Keratinocyte (primary cell): ENCODE measurements around the gene WWC2. TPM values are rescaled to one million over a fixed set of nuclear protein-coding genes. Genes with fewer than 3 reads are reported as not detected.

Experiments used
- DNase-seq: peaks from one replicate; pipeline ENCODE4 v3.0.0-alpha.2; 2011; ENCODE audit warnings: low read depth, missing footprints, low spot score
- FAIRE-seq: peaks from 2 replicates; lab custom pipeline; 2011; peaks lifted over from hg19 to GRCh38; lab: Jason Lieb, UNC
- H2AFZ ChIP-seq: 2 replicates; pipeline ENCODE4 v1.6.0; 2012; ENCODE audit warnings: low read length, control low read depth, inconsistent platforms; ENCODE audit not compliant: control insufficient read depth
- H3K27ac ChIP-seq: 2 replicates; pipeline ENCODE4 v1.5.1; 2011; ENCODE audit warnings: low read length; ENCODE audit not compliant: control insufficient read depth, insufficient read depth
- H3K27me3 ChIP-seq: 3 replicates; pipeline ENCODE4 v1.6.0; 2011; ENCODE audit warnings: low read length; ENCODE audit not compliant: control insufficient read depth, insufficient read depth; ENCODE audit errors: extremely low read depth
- H3K36me3 ChIP-seq, 2 experiments: 2 replicates in 1 of 2; 3 replicates in 1 of 2; pipeline ENCODE4 v1.5.1; 2011; ENCODE audit warnings: low read length in 2 of 2, mild to moderate bottlenecking in 1 of 2; ENCODE audit not compliant: control insufficient read depth in 2 of 2, insufficient read depth in 2 of 2; ENCODE audit errors: extremely low read depth in 1 of 2
- H3K4me1 ChIP-seq: 3 replicates; pipeline ENCODE4 v1.5.1; 2011; ENCODE audit warnings: low read length; ENCODE audit not compliant: control insufficient read depth, insufficient read depth; ENCODE audit errors: extremely low read depth
- H3K4me2 ChIP-seq: 3 replicates; pipeline ENCODE4 v1.6.0; 2011; ENCODE audit warnings: low read depth, low read length; ENCODE audit not compliant: control insufficient read depth, insufficient read depth; ENCODE audit errors: extremely low read depth
- H3K4me3 ChIP-seq, 3 experiments: fragments of 200-600 bp in 1 of 3; sonication (generic) in 1 of 3; 2 replicates in 2 of 3; 3 replicates in 1 of 3; pipeline ENCODE4 v1.5.1; 2011 to 2016; ENCODE audit warnings: low read length in 3 of 3, mild to moderate bottlenecking in 3 of 3, control low read depth in 2 of 3, inconsistent platforms in 1 of 3, low read depth in 1 of 3, mixed read lengths in 1 of 3, mixed run types in 1 of 3, moderate library complexity in 1 of 3; ENCODE audit not compliant: control insufficient read depth in 2 of 3, insufficient read depth in 2 of 3; ENCODE audit errors: extremely low read depth in 1 of 3
- H3K79me2 ChIP-seq: 2 replicates; pipeline ENCODE4 v1.6.0; 2012; ENCODE audit warnings: low read length; ENCODE audit not compliant: control insufficient read depth, insufficient read depth
- H3K9ac ChIP-seq: 3 replicates; pipeline ENCODE4 v1.6.0; 2011; ENCODE audit warnings: low read length; ENCODE audit not compliant: control insufficient read depth, insufficient read depth; ENCODE audit errors: extremely low read depth
- H3K9me1 ChIP-seq: 3 replicates; pipeline ENCODE4 v1.6.0; 2011; ENCODE audit warnings: low read length; ENCODE audit not compliant: control insufficient read depth, insufficient read depth; ENCODE audit errors: extremely low read depth
- H3K9me3 ChIP-seq: 2 replicates; pipeline ENCODE4 v1.5.1; 2012; ENCODE audit warnings: low read depth, low read length; ENCODE audit not compliant: control insufficient read depth
- H4K20me1 ChIP-seq: 3 replicates; pipeline ENCODE4 v1.6.0; 2011; ENCODE audit warnings: low read length; ENCODE audit not compliant: control insufficient read depth, insufficient read depth; ENCODE audit errors: extremely low read depth
- CTCF ChIP-seq, 3 experiments: IDR thresholded peaks in 1 of 3; conservative IDR thresholded peaks in 1 of 3; optimal IDR thresholded peaks in 1 of 3; 2 replicates in 2 of 3; 3 replicates in 1 of 3; pipeline versions ENCODE3 to v1.5.1; 2011; ENCODE audit warnings: low read length in 3 of 3, mild to moderate bottlenecking in 3 of 3, moderate library complexity in 2 of 3, control low read depth in 1 of 3, inconsistent platforms in 1 of 3; ENCODE audit not compliant: insufficient read depth in 2 of 3; ENCODE audit errors: extremely low read depth in 1 of 3
- EZH2 ChIP-seq: IDR thresholded peaks from one replicate; pipeline ENCODE4 v1.6.1; 2012; ENCODE audit warnings: inconsistent platforms, mild to moderate bottlenecking, low read length, moderate library complexity
- dilution Hi-C: fragments of 300-500 bp; cut with MboI; formaldehyde crosslinking; loops from one replicate; pipeline ENCODE4 v1.7.0; 2020; ENCODE audit warnings: low sequenced_read_pairs; ENCODE audit not compliant: extremely low pct_ligation_motif_present
- polyA plus RNA-seq, 5 experiments: library from polyadenylated mRNA; depleted of rRNA in 3 of 5; stranded (reverse) in 3 of 5; stranded (forward) in 1 of 5; unstranded in 1 of 5; fragments of >200 nt; gene quantifications; 1 replicate in 1 of 5; 2 replicates in 3 of 5; 3 replicates in 1 of 5; pipeline versions ENCODE4 v1.2.1 to v1.2.3, GENCODE V29; 2011 to 2012; ENCODE audit warnings: missing spikeins in 2 of 5, low read depth in 1 of 5, low replicate concordance in 1 of 5

The WWC2 gene
- polyA plus RNA-seq, 1 donor (not counting 4 experiments of a cell fraction or from before 2014, with no cell fraction given), result 15.4 TPM

DNA sequence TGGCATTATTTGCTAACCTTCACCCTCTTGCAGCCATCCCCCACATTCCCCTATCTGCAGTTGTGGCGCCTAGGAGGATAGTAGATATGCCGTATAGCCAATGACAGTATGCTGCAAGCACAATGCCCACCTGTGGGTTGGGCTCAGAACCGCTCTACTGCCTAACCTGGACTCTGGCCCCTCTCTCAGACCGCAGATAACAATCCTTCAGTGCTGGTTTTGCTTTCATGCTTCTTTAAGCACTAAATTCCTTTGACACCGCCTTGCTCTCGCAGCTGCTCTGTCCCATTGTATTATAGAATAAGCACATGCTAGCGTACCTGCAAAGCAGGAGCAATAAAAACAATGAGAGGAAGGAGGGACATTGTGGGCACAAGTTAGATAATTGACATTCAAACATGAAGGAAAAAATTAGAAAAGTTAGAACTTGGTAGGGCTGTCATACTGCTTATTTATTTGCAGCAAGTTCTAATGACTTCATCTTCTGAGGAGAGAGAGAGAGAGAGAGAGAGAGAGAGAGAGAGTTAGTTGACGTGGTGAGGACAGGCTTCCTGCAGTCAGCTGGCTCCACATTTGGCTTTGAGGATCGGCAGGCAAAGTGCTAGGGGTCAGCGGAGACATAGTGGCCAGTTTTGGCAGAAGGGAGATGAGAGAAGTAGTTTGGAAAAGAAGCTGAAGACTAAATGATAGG is 55.8 kb downstream of the WWC2 start:
- H3K79me2 ChIP-seq, result peaks cover 52% of the 10 kb centered on the region
- no peaks in the 10 kb centered on the region for H4K20me1 ChIP-seq
- no peaks in the 10 kb centered on the region for H3K36me3 ChIP-seq
- no peaks in the 10 kb centered on the region for H3K9me3 ChIP-seq
- H3K4me3 ChIP-seq, result no peak overlapping the region
- dilution Hi-C loops, result no loop called here
- H2AFZ ChIP-seq, result no peak overlapping the region
- FAIRE-seq, result no peak
- H3K27me3 ChIP-seq, result no peaks in the 10 kb centered on the region
- no peak overlapping the region for H3K27ac ChIP-seq
- TF ChIP-seq CTCF (optimal IDR thresholded peaks at IDR 0.05 in 1 of 3, IDR thresholded peaks at IDR 0.05 in 1 of 3, conservative IDR thresholded peaks at IDR 0.05 in 1 of 3; ENCODE audit: extremely low read depth in 1 of 3, insufficient read depth in 2 of 3, low read length in 3 of 3), result no peak
- no peak for TF ChIP-seq EZH2
- no peaks in the 10 kb centered on the region for H3K9me1 ChIP-seq
- no peak overlapping the region for H3K4me2 ChIP-seq
- H3K4me1 ChIP-seq, result no peaks in the 10 kb centered on the region
- DNase-seq, result no peak
- no peak overlapping the region for H3K9ac ChIP-seq

DNA sequence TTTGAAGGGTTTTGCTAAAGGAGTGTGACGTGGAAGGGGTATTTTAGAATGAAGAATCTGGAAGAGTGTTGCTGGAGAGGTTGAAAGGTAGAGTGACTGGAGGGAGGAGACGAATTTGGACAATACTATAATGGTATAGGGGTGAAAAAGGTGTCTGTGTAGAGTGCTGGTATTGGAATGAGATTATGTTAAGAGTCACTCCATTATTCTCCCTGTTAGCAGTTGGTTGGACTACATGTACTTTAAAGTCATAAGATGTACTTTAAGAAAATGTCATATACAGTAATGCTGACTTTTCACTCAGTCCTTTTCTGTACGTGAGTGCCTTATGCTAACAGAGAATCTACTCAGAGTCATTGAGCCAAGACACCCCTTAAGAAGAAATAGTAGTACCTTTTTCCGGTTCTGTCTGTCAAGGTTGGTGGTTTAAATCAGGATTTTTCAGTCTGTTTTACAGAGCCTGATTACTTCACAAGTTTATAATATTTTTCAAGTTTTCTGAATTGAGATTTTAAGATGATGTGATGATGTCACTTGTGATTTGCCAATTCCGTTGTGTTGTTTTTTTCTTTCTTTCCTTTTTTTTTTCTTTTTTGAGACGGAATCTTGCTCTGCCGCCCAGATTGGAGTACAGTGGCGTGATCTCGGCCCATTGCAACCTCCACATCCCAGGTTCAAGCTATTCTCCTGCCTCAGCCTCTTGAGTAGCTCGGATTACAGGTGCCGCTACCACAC is 56.6 kb downstream of the WWC2 start:
- DNase-seq (no peak), FAIRE-seq (no peak)
- Histone ChIP-seq H4K20me1 (no peaks in the 10 kb centered on the region), H3K9ac (no peak overlapping the region), H3K9me3 (no peaks in the 10 kb centered on the region), H3K4me2 (no peak overlapping the region), H3K27me3 (no peaks in the 10 kb centered on the region), H3K9me1 (no peaks in the 10 kb centered on the region), H3K4me3 (no peak overlapping the region), H3K4me1 (no peaks in the 10 kb centered on the region), H3K79me2 (peaks cover 52% of the 10 kb centered on the region), H2AFZ (no peak overlapping the region), H3K36me3 (no peaks in the 10 kb centered on the region), H3K27ac (no peak overlapping the region)
- dilution Hi-C loops, result no loop called here
- TF ChIP-seq CTCF (optimal IDR thresholded peaks at IDR 0.05 in 1 of 3, IDR thresholded peaks at IDR 0.05 in 1 of 3, conservative IDR thresholded peaks at IDR 0.05 in 1 of 3; ENCODE audit: extremely low read depth in 1 of 3, insufficient read depth in 2 of 3, low read length in 3 of 3), result no peak
- no peak for TF ChIP-seq EZH2
